GM23338 (cell line): Measurements from ENCODE around the gene BCORL1.

Source experiments
- CREB1 ChIP-seq: fragments of 250-450 bp; sonication (Bioruptor Pico); IDR thresholded peaks from 2 replicates; pipeline ENCODE4 v1.5.0; 2020; ENCODE audit warnings: low read depth, mild to moderate bottlenecking, moderate library complexity
- EZH2 ChIP-seq: fragments of 200-600 bp; sonication (generic); IDR thresholded peaks from one replicate; pipeline ENCODE4 v1.8.0; 2017; ENCODE audit warnings: antibody characterized with exemption, mild to moderate bottlenecking, low read depth; ENCODE audit not compliant: unreplicated experiment
- EZH2phosphoT487 ChIP-seq: fragments of 200-600 bp; sonication (generic); IDR thresholded peaks from one replicate; pipeline ENCODE4 v1.8.1; 2018; ENCODE audit warnings: antibody characterized with exemption; ENCODE audit not compliant: unreplicated experiment
- JUNB ChIP-seq: IDR thresholded peaks from one replicate; pipeline ENCODE4 v1.6.1; 2016; ENCODE audit warnings: antibody characterized with exemption; ENCODE audit not compliant: unreplicated experiment
- POLR2AphosphoS5 ChIP-seq: IDR thresholded peaks from 2 replicates; pipeline ENCODE4 v1.6.1; 2016; ENCODE audit warnings: antibody characterized with exemption, low read depth
- STAT1 ChIP-seq: IDR thresholded peaks from one replicate; pipeline ENCODE4 v1.6.1; 2016; ENCODE audit warnings: antibody characterized with exemption; ENCODE audit not compliant: unreplicated experiment
- ZNF114 ChIP-seq: fragments of 250-450 bp; sonication (Bioruptor Pico); IDR thresholded peaks from 2 replicates; pipeline ENCODE4 v1.5.0; 2020; ENCODE audit warnings: mild to moderate bottlenecking, moderate library complexity
- ZNF331 ChIP-seq: fragments of 250-450 bp; sonication (Bioruptor Pico); IDR thresholded peaks from 2 replicates; pipeline ENCODE4 v1.5.0; 2020; ENCODE audit warnings: low read depth, mild to moderate bottlenecking, moderate library complexity
- TF ChIP-seq, protein P1 (sequence below), 2 experiments: fragments of 200-600 bp in 1 of 2; sonication (generic) in 1 of 2; conservative IDR thresholded peaks; 2 replicates each; pipeline versions ENCODE4 v1.5.1 to v1.6.1; 2016 to 2017; ENCODE audit warnings: antibody characterized with exemption in 2 of 2, low read depth in 2 of 2, mild to moderate bottlenecking in 2 of 2, moderate library complexity in 1 of 2
- TF ChIP-seq, protein P2 (sequence below): IDR thresholded peaks from one replicate; pipeline ENCODE4 v1.6.1; 2018; ENCODE audit warnings: antibody characterized with exemption; ENCODE audit not compliant: unreplicated experiment
- TF ChIP-seq, protein P3 (sequence below): fragments of 250-450 bp; sonication (Bioruptor Pico); IDR thresholded peaks from 2 replicates; pipeline ENCODE4 v1.5.0; 2020; ENCODE audit warnings: mild to moderate bottlenecking, moderate library complexity

DNA sequence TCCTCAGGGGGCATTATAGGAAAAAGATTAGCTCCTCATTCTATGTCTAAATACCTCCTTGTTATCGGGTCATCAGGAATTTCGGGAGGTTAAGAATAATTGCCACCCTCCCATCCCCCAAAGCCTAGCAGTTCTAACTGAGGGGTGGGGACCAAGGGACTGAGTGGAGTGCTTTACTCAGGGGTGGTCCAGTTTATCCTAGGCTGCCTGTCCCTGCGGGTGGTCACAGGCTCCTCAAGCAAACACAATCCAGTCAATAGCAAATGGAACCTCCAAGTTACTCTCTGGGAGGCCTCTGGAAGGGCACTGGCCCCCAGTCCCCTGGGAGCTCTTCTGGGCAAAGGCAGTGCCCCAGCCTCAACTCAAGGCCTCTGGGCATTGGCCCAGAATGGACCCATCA is 121.2 kb downstream of the BCORL1 start:
- TF ChIP-seq, protein P1, sequence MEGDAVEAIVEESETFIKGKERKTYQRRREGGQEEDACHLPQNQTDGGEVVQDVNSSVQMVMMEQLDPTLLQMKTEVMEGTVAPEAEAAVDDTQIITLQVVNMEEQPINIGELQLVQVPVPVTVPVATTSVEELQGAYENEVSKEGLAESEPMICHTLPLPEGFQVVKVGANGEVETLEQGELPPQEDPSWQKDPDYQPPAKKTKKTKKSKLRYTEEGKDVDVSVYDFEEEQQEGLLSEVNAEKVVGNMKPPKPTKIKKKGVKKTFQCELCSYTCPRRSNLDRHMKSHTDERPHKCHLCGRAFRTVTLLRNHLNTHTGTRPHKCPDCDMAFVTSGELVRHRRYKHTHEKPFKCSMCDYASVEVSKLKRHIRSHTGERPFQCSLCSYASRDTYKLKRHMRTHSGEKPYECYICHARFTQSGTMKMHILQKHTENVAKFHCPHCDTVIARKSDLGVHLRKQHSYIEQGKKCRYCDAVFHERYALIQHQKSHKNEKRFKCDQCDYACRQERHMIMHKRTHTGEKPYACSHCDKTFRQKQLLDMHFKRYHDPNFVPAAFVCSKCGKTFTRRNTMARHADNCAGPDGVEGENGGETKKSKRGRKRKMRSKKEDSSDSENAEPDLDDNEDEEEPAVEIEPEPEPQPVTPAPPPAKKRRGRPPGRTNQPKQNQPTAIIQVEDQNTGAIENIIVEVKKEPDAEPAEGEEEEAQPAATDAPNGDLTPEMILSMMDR (conservative IDR thresholded peaks at IDR 0.05; ENCODE audit: low read depth in 2 of 2), result no peak
- TF ChIP-seq EZH2phosphoT487 (no peak), EZH2 (no peak), POLR2AphosphoS5 (no peak), ZNF114 (CRISPR knock-in tag) (no peak), JUNB (no peak), CREB1 (CRISPR knock-in tag) (no peak), STAT1 (no peak), ZNF331 (CRISPR knock-in tag) (no peak)
- TF ChIP-seq, protein P2, sequence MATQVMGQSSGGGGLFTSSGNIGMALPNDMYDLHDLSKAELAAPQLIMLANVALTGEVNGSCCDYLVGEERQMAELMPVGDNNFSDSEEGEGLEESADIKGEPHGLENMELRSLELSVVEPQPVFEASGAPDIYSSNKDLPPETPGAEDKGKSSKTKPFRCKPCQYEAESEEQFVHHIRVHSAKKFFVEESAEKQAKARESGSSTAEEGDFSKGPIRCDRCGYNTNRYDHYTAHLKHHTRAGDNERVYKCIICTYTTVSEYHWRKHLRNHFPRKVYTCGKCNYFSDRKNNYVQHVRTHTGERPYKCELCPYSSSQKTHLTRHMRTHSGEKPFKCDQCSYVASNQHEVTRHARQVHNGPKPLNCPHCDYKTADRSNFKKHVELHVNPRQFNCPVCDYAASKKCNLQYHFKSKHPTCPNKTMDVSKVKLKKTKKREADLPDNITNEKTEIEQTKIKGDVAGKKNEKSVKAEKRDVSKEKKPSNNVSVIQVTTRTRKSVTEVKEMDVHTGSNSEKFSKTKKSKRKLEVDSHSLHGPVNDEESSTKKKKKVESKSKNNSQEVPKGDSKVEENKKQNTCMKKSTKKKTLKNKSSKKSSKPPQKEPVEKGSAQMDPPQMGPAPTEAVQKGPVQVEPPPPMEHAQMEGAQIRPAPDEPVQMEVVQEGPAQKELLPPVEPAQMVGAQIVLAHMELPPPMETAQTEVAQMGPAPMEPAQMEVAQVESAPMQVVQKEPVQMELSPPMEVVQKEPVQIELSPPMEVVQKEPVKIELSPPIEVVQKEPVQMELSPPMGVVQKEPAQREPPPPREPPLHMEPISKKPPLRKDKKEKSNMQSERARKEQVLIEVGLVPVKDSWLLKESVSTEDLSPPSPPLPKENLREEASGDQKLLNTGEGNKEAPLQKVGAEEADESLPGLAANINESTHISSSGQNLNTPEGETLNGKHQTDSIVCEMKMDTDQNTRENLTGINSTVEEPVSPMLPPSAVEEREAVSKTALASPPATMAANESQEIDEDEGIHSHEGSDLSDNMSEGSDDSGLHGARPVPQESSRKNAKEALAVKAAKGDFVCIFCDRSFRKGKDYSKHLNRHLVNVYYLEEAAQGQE, result no peak
- TF ChIP-seq, protein P3, sequence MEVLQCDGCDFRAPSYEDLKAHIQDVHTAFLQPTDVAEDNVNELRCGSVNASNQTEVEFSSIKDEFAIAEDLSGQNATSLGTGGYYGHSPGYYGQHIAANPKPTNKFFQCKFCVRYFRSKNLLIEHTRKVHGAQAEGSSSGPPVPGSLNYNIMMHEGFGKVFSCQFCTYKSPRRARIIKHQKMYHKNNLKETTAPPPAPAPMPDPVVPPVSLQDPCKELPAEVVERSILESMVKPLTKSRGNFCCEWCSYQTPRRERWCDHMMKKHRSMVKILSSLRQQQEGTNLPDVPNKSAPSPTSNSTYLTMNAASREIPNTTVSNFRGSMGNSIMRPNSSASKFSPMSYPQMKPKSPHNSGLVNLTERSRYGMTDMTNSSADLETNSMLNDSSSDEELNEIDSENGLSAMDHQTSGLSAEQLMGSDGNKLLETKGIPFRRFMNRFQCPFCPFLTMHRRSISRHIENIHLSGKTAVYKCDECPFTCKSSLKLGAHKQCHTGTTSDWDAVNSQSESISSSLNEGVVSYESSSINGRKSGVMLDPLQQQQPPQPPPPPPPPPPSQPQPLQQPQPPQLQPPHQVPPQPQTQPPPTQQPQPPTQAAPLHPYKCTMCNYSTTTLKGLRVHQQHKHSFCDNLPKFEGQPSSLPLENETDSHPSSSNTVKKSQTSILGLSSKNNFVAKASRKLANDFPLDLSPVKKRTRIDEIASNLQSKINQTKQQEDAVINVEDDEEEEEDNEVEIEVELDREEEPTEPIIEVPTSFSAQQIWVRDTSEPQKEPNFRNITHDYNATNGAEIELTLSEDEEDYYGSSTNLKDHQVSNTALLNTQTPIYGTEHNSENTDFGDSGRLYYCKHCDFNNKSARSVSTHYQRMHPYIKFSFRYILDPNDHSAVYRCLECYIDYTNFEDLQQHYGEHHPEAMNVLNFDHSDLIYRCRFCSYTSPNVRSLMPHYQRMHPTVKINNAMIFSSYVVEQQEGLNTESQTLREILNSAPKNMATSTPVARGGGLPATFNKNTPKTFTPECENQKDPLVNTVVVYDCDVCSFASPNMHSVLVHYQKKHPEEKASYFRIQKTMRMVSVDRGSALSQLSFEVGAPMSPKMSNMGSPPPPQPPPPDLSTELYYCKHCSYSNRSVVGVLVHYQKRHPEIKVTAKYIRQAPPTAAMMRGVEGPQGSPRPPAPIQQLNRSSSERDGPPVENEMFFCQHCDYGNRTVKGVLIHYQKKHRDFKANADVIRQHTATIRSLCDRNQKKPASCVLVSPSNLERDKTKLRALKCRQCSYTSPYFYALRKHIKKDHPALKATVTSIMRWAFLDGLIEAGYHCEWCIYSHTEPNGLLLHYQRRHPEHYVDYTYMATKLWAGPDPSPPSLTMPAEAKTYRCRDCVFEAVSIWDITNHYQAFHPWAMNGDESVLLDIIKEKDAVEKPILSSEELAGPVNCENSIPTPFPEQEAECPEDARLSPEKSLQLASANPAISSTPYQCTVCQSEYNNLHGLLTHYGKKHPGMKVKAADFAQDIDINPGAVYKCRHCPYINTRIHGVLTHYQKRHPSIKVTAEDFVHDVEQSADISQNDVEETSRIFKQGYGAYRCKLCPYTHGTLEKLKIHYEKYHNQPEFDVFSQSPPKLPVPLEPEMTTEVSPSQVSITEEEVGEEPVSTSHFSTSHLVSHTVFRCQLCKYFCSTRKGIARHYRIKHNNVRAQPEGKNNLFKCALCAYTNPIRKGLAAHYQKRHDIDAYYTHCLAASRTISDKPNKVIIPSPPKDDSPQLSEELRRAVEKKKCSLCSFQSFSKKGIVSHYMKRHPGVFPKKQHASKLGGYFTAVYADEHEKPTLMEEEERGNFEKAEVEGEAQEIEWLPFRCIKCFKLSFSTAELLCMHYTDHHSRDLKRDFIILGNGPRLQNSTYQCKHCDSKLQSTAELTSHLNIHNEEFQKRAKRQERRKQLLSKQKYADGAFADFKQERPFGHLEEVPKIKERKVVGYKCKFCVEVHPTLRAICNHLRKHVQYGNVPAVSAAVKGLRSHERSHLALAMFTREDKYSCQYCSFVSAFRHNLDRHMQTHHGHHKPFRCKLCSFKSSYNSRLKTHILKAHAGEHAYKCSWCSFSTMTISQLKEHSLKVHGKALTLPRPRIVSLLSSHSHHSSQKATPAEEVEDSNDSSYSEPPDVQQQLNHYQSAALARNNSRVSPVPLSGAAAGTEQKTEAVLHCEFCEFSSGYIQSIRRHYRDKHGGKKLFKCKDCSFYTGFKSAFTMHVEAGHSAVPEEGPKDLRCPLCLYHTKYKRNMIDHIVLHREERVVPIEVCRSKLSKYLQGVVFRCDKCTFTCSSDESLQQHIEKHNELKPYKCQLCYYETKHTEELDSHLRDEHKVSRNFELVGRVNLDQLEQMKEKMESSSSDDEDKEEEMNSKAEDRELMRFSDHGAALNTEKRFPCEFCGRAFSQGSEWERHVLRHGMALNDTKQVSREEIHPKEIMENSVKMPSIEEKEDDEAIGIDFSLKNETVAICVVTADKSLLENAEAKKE (CRISPR knock-in tag), result no peak
